Glutamatergic neuron (in vitro differentiated cells): ENCODE results near the gene G2E3. TPM values are rescaled to one million over a fixed set of nuclear protein-coding genes. Genes with fewer than 3 reads are reported as not detected.
"Not testable (repeated sequence)": the region's sequence is repeated elsewhere in the genome, so short reads cannot be mapped to it uniquely, and the experiment has no call there.

Experiments used
- DNase-seq: peaks from one replicate; pipeline ENCODE4 v3.0.0; 2022
- H3K27ac Mint-ChIP-seq: one replicate; pipeline ENCODE4 v1.8.0; 2020; ENCODE audit warnings: mild to moderate bottlenecking, mixed read lengths, inconsistent platforms; ENCODE audit not compliant: unreplicated experiment
- H3K27me3 Mint-ChIP-seq: one replicate; pipeline ENCODE4 v1.8.0; 2020; ENCODE audit warnings: mild to moderate bottlenecking, moderate library complexity, mixed read lengths, inconsistent platforms; ENCODE audit not compliant: unreplicated experiment
- H3K36me3 Mint-ChIP-seq: one replicate; pipeline ENCODE4 v1.8.0; 2020; ENCODE audit warnings: mild to moderate bottlenecking, mixed read lengths, inconsistent platforms; ENCODE audit not compliant: unreplicated experiment
- H3K4me1 Mint-ChIP-seq: one replicate; pipeline ENCODE4 v1.8.0; 2020; ENCODE audit warnings: mild to moderate bottlenecking, low read depth, mixed read lengths, inconsistent platforms; ENCODE audit not compliant: unreplicated experiment
- H3K4me3 Mint-ChIP-seq: one replicate; pipeline ENCODE4 v1.8.0; 2020; ENCODE audit warnings: mild to moderate bottlenecking, mixed read lengths, inconsistent platforms; ENCODE audit not compliant: unreplicated experiment
- H3K9me3 Mint-ChIP-seq: one replicate; pipeline ENCODE4 v1.8.0; 2020; ENCODE audit warnings: mild to moderate bottlenecking, moderate library complexity, mixed read lengths, inconsistent platforms; ENCODE audit not compliant: unreplicated experiment
- CTCF ChIP-seq: fragments of 200-600 bp; sonication (generic); IDR thresholded peaks from one replicate; pipeline ENCODE4 v1.5.0; 2021; ENCODE audit not compliant: partially characterized antibody, unreplicated experiment
- total RNA-seq: library from RNA; stranded (reverse); fragmentation: NEBNext Ultra II Directional; extraction: Animal tissue kit (Norgen Biotek cat#: 25700); gene quantifications from one replicate; pipeline ENCODE4 v1.2.1, GENCODE V29; 2021; ENCODE audit not compliant: unreplicated experiment

G2E3 gene
- total RNA-seq, 1 donor from 2014 or later = 31.4 TPM

GRCh38 chr14:30528778-30529642 is 29.9 kb upstream of the G2E3 start:
- Mint-ChIP-seq H3K9me3 (peaks cover 2% of the 10 kb centered on the region), H3K4me1 (peaks cover 1% of the 10 kb centered on the region), H3K4me3 (no peak overlapping the region), H3K36me3 (no peaks in the 10 kb centered on the region), H3K27me3 (no peaks in the 10 kb centered on the region), H3K27ac (no peak overlapping the region)
- DNase-seq = no peak
- no peak for TF ChIP-seq CTCF

GRCh38 chr14:30532264-30532663 is 26.7 kb upstream of the G2E3 start:
- DNase-seq = no peak
- peaks cover 2% of the 10 kb centered on the region for H3K9me3 Mint-ChIP-seq
- H3K27ac Mint-ChIP-seq = no peak overlapping the region
- H3K36me3 Mint-ChIP-seq = no peaks in the 10 kb centered on the region
- TF ChIP-seq CTCF = no peak
- no peaks in the 10 kb centered on the region for H3K4me1 Mint-ChIP-seq
- no peaks in the 10 kb centered on the region for H3K27me3 Mint-ChIP-seq
- no peak overlapping the region for H3K4me3 Mint-ChIP-seq

GRCh38 chr14:30533126-30533525 is 25.8 kb upstream of the G2E3 start:
- no peak for DNase-seq
- H3K36me3 Mint-ChIP-seq = no peaks in the 10 kb centered on the region
- no peak overlapping the region for H3K4me3 Mint-ChIP-seq
- H3K9me3 Mint-ChIP-seq = no peaks in the 10 kb centered on the region
- H3K27ac Mint-ChIP-seq = no peak overlapping the region
- no peaks in the 10 kb centered on the region for H3K27me3 Mint-ChIP-seq
- no peaks in the 10 kb centered on the region for H3K4me1 Mint-ChIP-seq
- TF ChIP-seq CTCF = no peak

- Mint-ChIP-seq H3K4me1 (no peaks in the 10 kb centered on the region), H3K9me3 (peaks cover 3% of the 10 kb centered on the region), H3K4me3 (no peak overlapping the region), H3K27ac (no peak overlapping the region), H3K27me3 (no peaks in the 10 kb centered on the region), H3K36me3 (no peaks in the 10 kb centered on the region)
- TF ChIP-seq CTCF = no peak
- DNase-seq = no peak
Measured at GRCh38 chr14:30541318-30541717, 17.6 kb upstream of the G2E3 start.

- not testable (repeated sequence) for DNase-seq, H3K27ac Mint-ChIP-seq, H3K27me3 Mint-ChIP-seq, H3K36me3 Mint-ChIP-seq, H3K9me3 Mint-ChIP-seq, H3K4me1 Mint-ChIP-seq, H3K4me3 Mint-ChIP-seq
Measured at GRCh38 chr14:30546735-30547134, 12.2 kb upstream of the G2E3 start.
